GM12878 (cell line): ENCODE data around the gene PHGDH. TPM values are rescaled to one million over a fixed set of nuclear protein-coding genes. Genes with fewer than 3 reads are reported as not detected.

ENCODE experiments used
- ATAC-seq: fragments of 200-7000 bp; cut with Tn5 transposase; 3 replicates; pipeline ENCODE4 v1.9.1; 2020; ENCODE audit warnings: mild to moderate bottlenecking, moderate library complexity
- BruUV-seq: library from RNA; stranded (reverse); fragments of 400-500 nt; replicated peaks from 2 replicates; lab custom pipeline; 2021; lab: Mats Ljungman, UMichigan
- CTCF ChIA-PET: fragments of 300-600 bp; sonication (Branson Sonifier 250); formaldehyde crosslinking; extraction: SDS; loops from one replicate; lab custom pipeline; 2021; ENCODE audit warnings: inconsistent platforms; lab: Yijun Ruan, JAX
- POLR2A ChIA-PET: fragments of 350-600 bp; formaldehyde crosslinking; extraction: SDS; loops from one replicate; lab custom pipeline; 2021; ENCODE audit warnings: inconsistent platforms; lab: Charles Lee
- RAD21 ChIA-PET: fragments of 300-600 bp; sonication (Branson Sonifier 250); formaldehyde crosslinking; loops from one replicate; lab custom pipeline; 2023; ENCODE audit warnings: antibody characterized with exemption; ENCODE audit not compliant: unreplicated experiment; lab: Charles Lee
- SMC1A ChIA-PET: fragments of 300-600 bp; sonication (Branson Sonifier 250); formaldehyde crosslinking; loops from one replicate; lab custom pipeline; 2023; ENCODE audit not compliant: unreplicated experiment, uncharacterized antibody; lab: Charles Lee
- DNase-seq: peaks from one replicate; pipeline ENCODE4 v3.0.0-alpha.2; 2011; ENCODE audit warnings: low read depth, low spot score
- FAIRE-seq: peaks from 3 replicates; lab custom pipeline; 2011; peaks lifted over from hg19 to GRCh38; lab: Jason Lieb, UNC
- H2AFZ ChIP-seq: 2 replicates; pipeline ENCODE4 v1.6.0; 2011; ENCODE audit warnings: low read depth, low read length, control low read depth; ENCODE audit not compliant: control insufficient read depth
- H3K27ac ChIP-seq: 2 replicates; pipeline ENCODE4 v1.5.1; 2011; ENCODE audit warnings: control low read depth; ENCODE audit not compliant: control insufficient read depth, insufficient read depth
- H3K27me3 ChIP-seq, 2 experiments: replicated peaks in 1 of 2; 2 replicates each; pipeline versions ENCODE4 v1.6.0 to v1.6.1; 2011; ENCODE audit warnings: low read length in 1 of 2; ENCODE audit not compliant: control insufficient read depth in 2 of 2, insufficient read depth in 2 of 2
- H3K36me3 ChIP-seq, 2 experiments: 2 replicates each; pipeline ENCODE4 v1.5.1; 2011; ENCODE audit warnings: low read length in 1 of 2; ENCODE audit not compliant: control insufficient read depth in 2 of 2, insufficient read depth in 2 of 2
- H3K4me1 ChIP-seq: 2 replicates; pipeline ENCODE4 v1.6.1; 2011; ENCODE audit warnings: mild to moderate bottlenecking, low read length, moderate library complexity, mixed read lengths; ENCODE audit not compliant: control insufficient read depth, insufficient read depth
- H3K4me2 ChIP-seq: 2 replicates; pipeline ENCODE4 v1.6.0; 2011; ENCODE audit warnings: control low read depth; ENCODE audit not compliant: control insufficient read depth, insufficient read depth
- H3K4me3 ChIP-seq: fragments of 200-600 bp; sonication (generic); 2 replicates; pipeline ENCODE4 v1.5.1; 2016
- H3K79me2 ChIP-seq: 2 replicates; pipeline ENCODE4 v1.6.0; 2011; ENCODE audit warnings: low read length; ENCODE audit not compliant: control insufficient read depth, insufficient read depth
- H3K9ac ChIP-seq: 2 replicates; pipeline ENCODE4 v1.8.0; 2011; ENCODE audit warnings: low read length, control low read depth, mixed read lengths; ENCODE audit not compliant: control insufficient read depth, insufficient read depth
- H3K9me3 ChIP-seq: replicated peaks from 3 replicates; pipeline ENCODE4 v1.5.1; 2011; ENCODE audit warnings: mild to moderate bottlenecking, low read length; ENCODE audit not compliant: control insufficient read depth, insufficient read depth
- H4K20me1 ChIP-seq: 2 replicates; pipeline ENCODE4 v1.6.0; 2011; ENCODE audit not compliant: control insufficient read depth, insufficient read depth
- DPF2 ChIP-seq: fragments of 450-650 bp; IDR thresholded peaks from 2 replicates; pipeline ENCODE4 v1.6.1; 2017; ENCODE audit warnings: mild to moderate bottlenecking
- EGR1 ChIP-seq, 2 experiments: IDR thresholded peaks; 1 replicate in 1 of 2; 2 replicates in 1 of 2; pipeline ENCODE4 v1.6.1; 2011 to 2012; ENCODE audit warnings: low read depth in 2 of 2, low read length in 2 of 2, borderline replicate concordance in 1 of 2, mild to moderate bottlenecking in 1 of 2, moderate library complexity in 1 of 2
- EP300 ChIP-seq, 2 experiments: fragments of 150-350 bp in 1 of 2; IDR thresholded peaks; 2 replicates each; pipeline ENCODE4 v1.6.1; 2011 to 2012; ENCODE audit warnings: low read depth in 2 of 2, low read length in 2 of 2, borderline replicate concordance in 1 of 2, improper control_type of control experiment in 1 of 2, inconsistent platforms in 1 of 2; ENCODE audit not compliant: control insufficient read depth in 1 of 2
- HCFC1 ChIP-seq: fragments of 150-350 bp; IDR thresholded peaks from 2 replicates; pipeline ENCODE4 v1.6.1; 2014; ENCODE audit warnings: low read length
- KAT2A ChIP-seq: conservative IDR thresholded peaks from 2 replicates; pipeline ENCODE4 v1.6.1; 2011; ENCODE audit warnings: low read depth, low read length; ENCODE audit not compliant: control insufficient read depth
- MYB ChIP-seq: fragments of 150-350 bp; IDR thresholded peaks from 2 replicates; pipeline ENCODE4 v1.6.1; 2014; ENCODE audit warnings: mild to moderate bottlenecking, low read depth, low read length, borderline replicate concordance
- NBN ChIP-seq: fragments of 450-650 bp; IDR thresholded peaks from 2 replicates; pipeline ENCODE4 v1.6.1; 2016
- NFYA ChIP-seq: IDR thresholded peaks from 2 replicates; pipeline ENCODE4 v1.6.1; 2011; ENCODE audit warnings: low read depth, mild to moderate bottlenecking, low read length, improper control_type of control experiment, borderline replicate concordance
- RFX5 ChIP-seq: IDR thresholded peaks from 2 replicates; pipeline ENCODE4 v1.6.1; 2011; ENCODE audit warnings: low read depth, low read length, improper control_type of control experiment
- SIX5 ChIP-seq: IDR thresholded peaks from 2 replicates; pipeline ENCODE4 v1.6.1; 2011; ENCODE audit warnings: mild to moderate bottlenecking, low read depth, low read length, moderate library complexity; ENCODE audit not compliant: severe bottlenecking
- SREBF1 ChIP-seq: IDR thresholded peaks from 2 replicates; pipeline ENCODE4 v1.6.1; 2012; ENCODE audit warnings: mild to moderate bottlenecking, low read length
- TAF1 ChIP-seq: IDR thresholded peaks from 2 replicates; pipeline ENCODE4 v1.6.1; 2011; ENCODE audit warnings: mild to moderate bottlenecking, low read depth, low read length, borderline replicate concordance
- YBX1 ChIP-seq: fragments of 450-650 bp; IDR thresholded peaks from 2 replicates; pipeline ENCODE4 v1.6.1; 2016; ENCODE audit warnings: antibody characterized with exemption
- WGBS: methylation state at CpG from one replicate; pipeline ENCODE4 v1.1.6; 2016; ENCODE audit warnings: low lambda C conversion rate; ENCODE audit not compliant: insufficient replicate concordance, insufficient coverage; ENCODE audit errors: missing lambda C conversion rate; 5-methylcytosine and 5-hydroxymethylcytosine counted together
- in situ Hi-C: fragments of 300-500 bp; cut with MboI; formaldehyde crosslinking; loops from 9 replicates; pipeline ENCODE4 v1.14.3; 2018; ENCODE audit warnings: mixed read lengths
- intact Hi-C: fragments of 100-400 bp; cut with micrococcal nuclease; formaldehyde crosslinking; loops from one replicate; pipeline ENCODE4 v1.14.2; 2022; ENCODE audit not compliant: unreplicated experiment
- polyA plus RNA-seq, 11 experiments: library from polyadenylated mRNA; depleted of rRNA in 4 of 11; unstranded in 6 of 11; stranded (reverse) in 5 of 11; fragments of >200 nt; fragmentation: Nextera tagmentation in 4 of 11; fragmentation: Illumina TruSeq in 1 of 11; extraction: Ambion mirVana in 4 of 11; extraction: Trizol in 1 of 11; gene quantifications; 1 replicate in 1 of 11; 2 replicates in 10 of 11; pipeline versions ENCODE4 v1.2.1 to v1.2.3, GENCODE V29; 2011 to 2016; ENCODE audit warnings: inconsistent platforms in 2 of 11, missing spikeins in 2 of 11, low read depth in 1 of 11
- total RNA-seq, 4 experiments: library from RNA; depleted of rRNA in 3 of 4; stranded (reverse); fragments of >200 nt in 3 of 4; fragmentation: Illumina TruSeq in 1 of 4; extraction: Trizol in 1 of 4; gene quantifications; 2 replicates each; pipeline versions ENCODE4 v1.2.1 to v1.2.3, GENCODE V29; 2013 to 2021
- TF ChIP-seq, protein P1 (sequence below): IDR thresholded peaks from 2 replicates; pipeline ENCODE4 v1.6.1; 2011; ENCODE audit warnings: borderline replicate concordance, low read depth, mild to moderate bottlenecking, moderate library complexity, low read length; ENCODE audit not compliant: insufficient read depth, poor library complexity, severe bottlenecking
- TF ChIP-seq, protein P2 (sequence below): IDR thresholded peaks from 2 replicates; pipeline ENCODE4 v1.6.1; 2012; ENCODE audit warnings: improper control_type of control experiment, low read depth, low read length; ENCODE audit not compliant: insufficient replicate concordance
- TF ChIP-seq, protein P3 (sequence below): fragments of 450-650 bp; IDR thresholded peaks from 2 replicates; pipeline ENCODE4 v1.6.1; 2017; ENCODE audit warnings: mild to moderate bottlenecking

The PHGDH gene
- total and polyA plus RNA-seq, 10 of the 15 experiments (the other 5 are each of a cell fraction or from before 2014, with no cell fraction given), result 3.9 to 47.8 (median 25.9) TPM

DNA sequence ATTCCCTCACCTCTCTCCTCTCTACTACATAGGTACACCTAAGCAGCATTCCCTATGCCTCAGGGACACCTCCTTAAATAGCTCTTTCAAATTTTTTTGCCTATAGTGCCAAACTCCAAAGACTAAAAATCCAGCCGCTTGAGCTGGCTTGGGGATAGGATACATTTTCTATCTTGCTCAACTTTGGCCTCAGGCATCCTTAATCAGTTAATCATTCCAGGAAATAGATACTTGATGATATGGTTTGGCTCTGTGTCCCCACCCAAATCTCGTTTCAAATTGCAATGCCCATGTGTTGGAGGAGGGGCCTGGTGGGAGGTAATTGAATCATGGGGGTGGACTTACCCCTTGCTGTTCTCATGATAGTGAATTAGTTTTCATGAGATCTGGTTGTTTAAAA is 11.4 kb upstream of the PHGDH start:
- Histone ChIP-seq H3K4me1 (no peaks in the 10 kb centered on the region), H3K36me3 (no peaks in the 10 kb centered on the region), H3K4me3 (no peak overlapping the region), H3K4me2 (no peak overlapping the region), H3K79me2 (no peaks in the 10 kb centered on the region), H3K27ac (no peak overlapping the region), H4K20me1 (no peaks in the 10 kb centered on the region), H3K9me3 (peaks cover 5% of the 10 kb centered on the region; the same call in 2 of the 3 replicates), H3K27me3 (no peaks in the 10 kb centered on the region; a peak in 3 of 4 replicates), H3K9ac (no peak overlapping the region), H2AFZ (no peak overlapping the region)
- DNase-seq, result no peak
- 42% methylated on average over 2 of the region's 2 CpGs for WGBS
- FAIRE-seq, result no peak
- POLR2A ChIA-PET, result no interaction called here
- CTCF ChIA-PET, result interaction anchor here (0.6 kb wide), 1 partner anchor 33 kb away, joined by 3 read pairs; no protein-coding TSS in a partner anchor
- intact Hi-C loops (no loop called here), in situ Hi-C loops (no loop called here)
- SMC1A ChIA-PET, result no interaction called here
- no TSS peak for BruUV-seq
- TF ChIP-seq DPF2 (no peak), HCFC1 (no peak), NBN (no peak), MYB (no peak), EGR1 (IDR thresholded peaks at IDR 0.05; ENCODE audit: borderline replicate concordance in 1 of 2, low read depth in 2 of 2, low read length in 2 of 2) (no peak), YBX1 (no peak), NFYA (no peak), SIX5 (no peak), EP300 (IDR thresholded peaks at IDR 0.05; ENCODE audit: borderline replicate concordance in 1 of 2, control insufficient read depth in 1 of 2, low read depth in 2 of 2, low read length in 2 of 2) (no peak), SREBF1 (no peak), RFX5 (no peak), TAF1 (no peak), KAT2A (no peak)
- TF ChIP-seq, protein P1, sequence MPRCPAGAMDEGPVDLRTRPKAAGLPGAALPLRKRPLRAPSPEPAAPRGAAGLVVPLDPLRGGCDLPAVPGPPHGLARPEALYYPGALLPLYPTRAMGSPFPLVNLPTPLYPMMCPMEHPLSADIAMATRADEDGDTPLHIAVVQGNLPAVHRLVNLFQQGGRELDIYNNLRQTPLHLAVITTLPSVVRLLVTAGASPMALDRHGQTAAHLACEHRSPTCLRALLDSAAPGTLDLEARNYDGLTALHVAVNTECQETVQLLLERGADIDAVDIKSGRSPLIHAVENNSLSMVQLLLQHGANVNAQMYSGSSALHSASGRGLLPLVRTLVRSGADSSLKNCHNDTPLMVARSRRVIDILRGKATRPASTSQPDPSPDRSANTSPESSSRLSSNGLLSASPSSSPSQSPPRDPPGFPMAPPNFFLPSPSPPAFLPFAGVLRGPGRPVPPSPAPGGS, result no peak
- TF ChIP-seq, protein P2, sequence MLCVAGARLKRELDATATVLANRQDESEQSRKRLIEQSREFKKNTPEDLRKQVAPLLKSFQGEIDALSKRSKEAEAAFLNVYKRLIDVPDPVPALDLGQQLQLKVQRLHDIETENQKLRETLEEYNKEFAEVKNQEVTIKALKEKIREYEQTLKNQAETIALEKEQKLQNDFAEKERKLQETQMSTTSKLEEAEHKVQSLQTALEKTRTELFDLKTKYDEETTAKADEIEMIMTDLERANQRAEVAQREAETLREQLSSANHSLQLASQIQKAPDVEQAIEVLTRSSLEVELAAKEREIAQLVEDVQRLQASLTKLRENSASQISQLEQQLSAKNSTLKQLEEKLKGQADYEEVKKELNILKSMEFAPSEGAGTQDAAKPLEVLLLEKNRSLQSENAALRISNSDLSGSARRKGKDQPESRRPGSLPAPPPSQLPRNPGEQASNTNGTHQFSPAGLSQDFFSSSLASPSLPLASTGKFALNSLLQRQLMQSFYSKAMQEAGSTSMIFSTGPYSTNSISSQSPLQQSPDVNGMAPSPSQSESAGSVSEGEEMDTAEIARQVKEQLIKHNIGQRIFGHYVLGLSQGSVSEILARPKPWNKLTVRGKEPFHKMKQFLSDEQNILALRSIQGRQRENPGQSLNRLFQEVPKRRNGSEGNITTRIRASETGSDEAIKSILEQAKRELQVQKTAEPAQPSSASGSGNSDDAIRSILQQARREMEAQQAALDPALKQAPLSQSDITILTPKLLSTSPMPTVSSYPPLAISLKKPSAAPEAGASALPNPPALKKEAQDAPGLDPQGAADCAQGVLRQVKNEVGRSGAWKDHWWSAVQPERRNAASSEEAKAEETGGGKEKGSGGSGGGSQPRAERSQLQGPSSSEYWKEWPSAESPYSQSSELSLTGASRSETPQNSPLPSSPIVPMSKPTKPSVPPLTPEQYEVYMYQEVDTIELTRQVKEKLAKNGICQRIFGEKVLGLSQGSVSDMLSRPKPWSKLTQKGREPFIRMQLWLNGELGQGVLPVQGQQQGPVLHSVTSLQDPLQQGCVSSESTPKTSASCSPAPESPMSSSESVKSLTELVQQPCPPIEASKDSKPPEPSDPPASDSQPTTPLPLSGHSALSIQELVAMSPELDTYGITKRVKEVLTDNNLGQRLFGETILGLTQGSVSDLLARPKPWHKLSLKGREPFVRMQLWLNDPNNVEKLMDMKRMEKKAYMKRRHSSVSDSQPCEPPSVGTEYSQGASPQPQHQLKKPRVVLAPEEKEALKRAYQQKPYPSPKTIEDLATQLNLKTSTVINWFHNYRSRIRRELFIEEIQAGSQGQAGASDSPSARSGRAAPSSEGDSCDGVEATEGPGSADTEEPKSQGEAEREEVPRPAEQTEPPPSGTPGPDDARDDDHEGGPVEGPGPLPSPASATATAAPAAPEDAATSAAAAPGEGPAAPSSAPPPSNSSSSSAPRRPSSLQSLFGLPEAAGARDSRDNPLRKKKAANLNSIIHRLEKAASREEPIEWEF, result no peak
- TF ChIP-seq, protein P3, sequence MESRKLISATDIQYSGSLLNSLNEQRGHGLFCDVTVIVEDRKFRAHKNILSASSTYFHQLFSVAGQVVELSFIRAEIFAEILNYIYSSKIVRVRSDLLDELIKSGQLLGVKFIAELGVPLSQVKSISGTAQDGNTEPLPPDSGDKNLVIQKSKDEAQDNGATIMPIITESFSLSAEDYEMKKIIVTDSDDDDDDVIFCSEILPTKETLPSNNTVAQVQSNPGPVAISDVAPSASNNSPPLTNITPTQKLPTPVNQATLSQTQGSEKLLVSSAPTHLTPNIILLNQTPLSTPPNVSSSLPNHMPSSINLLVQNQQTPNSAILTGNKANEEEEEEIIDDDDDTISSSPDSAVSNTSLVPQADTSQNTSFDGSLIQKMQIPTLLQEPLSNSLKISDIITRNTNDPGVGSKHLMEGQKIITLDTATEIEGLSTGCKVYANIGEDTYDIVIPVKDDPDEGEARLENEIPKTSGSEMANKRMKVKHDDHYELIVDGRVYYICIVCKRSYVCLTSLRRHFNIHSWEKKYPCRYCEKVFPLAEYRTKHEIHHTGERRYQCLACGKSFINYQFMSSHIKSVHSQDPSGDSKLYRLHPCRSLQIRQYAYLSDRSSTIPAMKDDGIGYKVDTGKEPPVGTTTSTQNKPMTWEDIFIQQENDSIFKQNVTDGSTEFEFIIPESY, result no peak
- no peak for ATAC-seq
- RAD21 ChIA-PET, result no interaction called here
